ENCODE data around the gene ATP1A3. TPM values are rescaled to one million over a fixed set of nuclear protein-coding genes. Genes with fewer than 3 reads are reported as not detected.

Gene ATP1A3
- total RNA-seq, 4 donors from 2014 or later: 0.13 TPM; not detected in 3

DNA sequence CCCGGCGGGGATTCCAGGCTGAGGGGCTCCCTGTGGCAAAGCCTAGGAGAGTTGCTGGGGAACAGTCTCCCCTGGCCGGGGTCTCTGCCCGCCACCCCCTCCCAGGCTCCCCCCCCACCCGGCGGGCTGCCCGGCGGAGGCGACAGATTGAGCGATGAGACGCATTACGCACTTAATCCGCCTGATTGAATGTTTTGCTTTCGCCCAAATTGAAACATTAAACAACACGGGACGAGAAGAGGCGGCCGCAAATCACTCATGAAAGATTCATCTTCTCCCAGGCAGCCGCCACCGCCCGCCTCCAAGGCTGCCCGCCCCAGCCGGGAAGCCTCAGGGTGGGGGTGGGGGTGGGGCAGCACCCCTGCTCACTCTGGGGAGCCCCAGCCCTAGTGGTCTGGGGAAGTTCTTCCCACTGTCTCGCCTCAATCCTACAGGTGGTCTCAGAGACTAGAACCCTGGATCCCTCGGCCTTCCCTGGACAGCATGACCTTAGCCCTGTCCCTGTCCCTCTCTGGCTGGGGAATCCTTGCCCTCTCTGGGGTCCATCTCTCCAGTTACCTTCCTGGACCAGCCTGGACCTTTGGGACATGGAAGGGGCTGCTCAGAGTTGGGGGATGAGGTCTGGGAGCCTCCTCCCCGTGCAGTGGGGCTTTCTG, 58.1 kb downstream of the ATP1A3 start:
- Histone ChIP-seq H3K27ac (no peak overlapping the region), H3K9me3 (no peaks in the 10 kb centered on the region), H3K27me3 (peaks cover 32% of the 10 kb centered on the region), H3K4me3 (replicated peaks in 1 of 3) (no peak overlapping the region), H3K36me3 (no peaks in the 10 kb centered on the region), H3K4me1 (peaks cover 7 to 12% of the 10 kb centered on the region in 2 donors)
- 12 to 43% methylated on average over 6 to 24 of the region's 26 CpGs for WGBS, 2 donors
- TF ChIP-seq, protein P1, sequence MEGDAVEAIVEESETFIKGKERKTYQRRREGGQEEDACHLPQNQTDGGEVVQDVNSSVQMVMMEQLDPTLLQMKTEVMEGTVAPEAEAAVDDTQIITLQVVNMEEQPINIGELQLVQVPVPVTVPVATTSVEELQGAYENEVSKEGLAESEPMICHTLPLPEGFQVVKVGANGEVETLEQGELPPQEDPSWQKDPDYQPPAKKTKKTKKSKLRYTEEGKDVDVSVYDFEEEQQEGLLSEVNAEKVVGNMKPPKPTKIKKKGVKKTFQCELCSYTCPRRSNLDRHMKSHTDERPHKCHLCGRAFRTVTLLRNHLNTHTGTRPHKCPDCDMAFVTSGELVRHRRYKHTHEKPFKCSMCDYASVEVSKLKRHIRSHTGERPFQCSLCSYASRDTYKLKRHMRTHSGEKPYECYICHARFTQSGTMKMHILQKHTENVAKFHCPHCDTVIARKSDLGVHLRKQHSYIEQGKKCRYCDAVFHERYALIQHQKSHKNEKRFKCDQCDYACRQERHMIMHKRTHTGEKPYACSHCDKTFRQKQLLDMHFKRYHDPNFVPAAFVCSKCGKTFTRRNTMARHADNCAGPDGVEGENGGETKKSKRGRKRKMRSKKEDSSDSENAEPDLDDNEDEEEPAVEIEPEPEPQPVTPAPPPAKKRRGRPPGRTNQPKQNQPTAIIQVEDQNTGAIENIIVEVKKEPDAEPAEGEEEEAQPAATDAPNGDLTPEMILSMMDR (IDR thresholded peaks at IDR 0.05): no peak
- no peak for TF ChIP-seq POLR2A (IDR thresholded peaks at IDR 0.05)
- intact Hi-C loops (cut with DNase I): no loop called here
- DNase-seq: no peak

DNA sequence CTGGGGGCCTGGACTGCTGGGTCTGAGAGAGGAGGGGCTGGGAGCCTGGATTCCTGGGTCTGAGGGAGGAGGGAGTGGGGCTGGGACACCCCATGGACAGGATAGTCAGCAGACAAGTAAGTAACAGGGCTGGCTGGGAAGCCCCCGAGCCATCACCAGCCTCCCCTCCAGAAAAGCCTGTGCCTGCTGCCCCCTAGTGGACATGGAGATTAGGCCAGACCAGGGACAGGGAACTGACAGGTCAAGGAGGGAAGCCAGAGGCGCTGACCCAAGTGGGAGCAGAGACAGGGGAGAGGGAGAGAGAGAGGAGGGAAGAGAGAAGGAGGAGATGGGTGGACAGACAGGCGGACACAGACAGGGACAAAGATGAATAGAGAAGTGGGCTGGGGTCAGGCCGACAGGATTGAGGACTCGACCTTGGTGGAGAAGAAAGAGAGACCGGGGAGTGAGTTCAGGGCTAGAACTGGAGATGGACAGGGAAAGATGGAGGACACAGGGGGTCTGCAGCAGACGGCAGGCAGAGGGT, 59.1 kb downstream of the ATP1A3 start:
- no peaks in the 10 kb centered on the region for H3K9me3 ChIP-seq
- H3K36me3 ChIP-seq: no peaks in the 10 kb centered on the region
- intact Hi-C loops (cut with DNase I): no loop called here
- no peak overlapping the region for H3K27ac ChIP-seq
- DNase-seq: peak; percentile 51 to 64
- no peak overlapping the region for H3K4me3 ChIP-seq (replicated peaks in 1 of 3)
- WGBS, 2 donors: 19 to 25% methylated on average over 7 of the region's 7 CpGs
- TF ChIP-seq, protein P1 (IDR thresholded peaks at IDR 0.05): peak; percentile 58 to 84 (median 60)
- no peak for TF ChIP-seq POLR2A (IDR thresholded peaks at IDR 0.05)
- peaks cover 27% of the 10 kb centered on the region for H3K27me3 ChIP-seq
- peaks cover 1 to 3% of the 10 kb centered on the region in 2 donors for H3K4me1 ChIP-seq

DNA sequence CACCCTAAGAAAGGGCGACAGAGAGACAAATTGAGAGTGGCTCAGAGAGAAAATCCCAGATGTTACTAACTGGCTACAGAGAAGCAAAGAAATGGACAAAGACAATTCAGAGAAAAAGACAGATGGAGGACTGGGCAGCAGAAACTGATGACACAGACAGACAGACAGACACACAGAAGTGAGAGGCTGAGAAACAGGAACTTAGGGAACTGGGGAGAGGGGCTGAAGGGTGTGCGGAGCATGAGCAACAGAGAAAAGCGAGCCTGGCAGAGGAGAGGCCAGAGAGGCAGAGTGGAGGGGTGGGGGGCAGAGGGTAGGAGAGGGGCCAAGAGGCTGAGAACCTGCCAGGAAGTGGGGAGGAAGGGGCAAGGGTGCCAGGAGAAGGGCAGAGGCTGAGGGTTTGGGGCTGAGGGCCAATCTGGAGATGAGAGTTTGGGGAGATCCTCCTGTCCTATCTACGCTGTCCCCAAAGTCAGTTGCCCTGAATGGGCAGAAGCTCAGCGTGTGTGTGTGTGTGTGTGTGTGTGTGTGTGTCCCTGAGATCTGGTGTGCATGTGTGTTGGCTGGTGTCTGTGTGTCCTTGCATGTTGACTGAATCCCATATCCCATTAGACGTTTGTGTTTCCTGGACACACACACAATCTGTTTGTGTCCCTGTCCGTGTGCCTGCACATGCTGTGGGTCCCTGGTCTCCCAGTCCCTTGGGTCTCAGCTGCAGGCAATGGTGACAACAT, 60.2 kb downstream of the ATP1A3 start:
- 54 to 56% methylated on average over 7 of the region's 7 CpGs for WGBS, 2 donors
- Histone ChIP-seq H3K4me1 (peaks cover 0 to 3% of the 10 kb centered on the region in 2 donors), H3K4me3 (replicated peaks in 1 of 3) (no peak overlapping the region), H3K9me3 (no peaks in the 10 kb centered on the region), H3K36me3 (no peaks in the 10 kb centered on the region), H3K27ac (no peak overlapping the region), H3K27me3 (peaks cover 32% of the 10 kb centered on the region)
- DNase-seq: no peak
- TF ChIP-seq, protein P1 (IDR thresholded peaks at IDR 0.05): no peak
- TF ChIP-seq POLR2A (IDR thresholded peaks at IDR 0.05): no peak
- intact Hi-C loops (cut with DNase I): no loop called here

DNA sequence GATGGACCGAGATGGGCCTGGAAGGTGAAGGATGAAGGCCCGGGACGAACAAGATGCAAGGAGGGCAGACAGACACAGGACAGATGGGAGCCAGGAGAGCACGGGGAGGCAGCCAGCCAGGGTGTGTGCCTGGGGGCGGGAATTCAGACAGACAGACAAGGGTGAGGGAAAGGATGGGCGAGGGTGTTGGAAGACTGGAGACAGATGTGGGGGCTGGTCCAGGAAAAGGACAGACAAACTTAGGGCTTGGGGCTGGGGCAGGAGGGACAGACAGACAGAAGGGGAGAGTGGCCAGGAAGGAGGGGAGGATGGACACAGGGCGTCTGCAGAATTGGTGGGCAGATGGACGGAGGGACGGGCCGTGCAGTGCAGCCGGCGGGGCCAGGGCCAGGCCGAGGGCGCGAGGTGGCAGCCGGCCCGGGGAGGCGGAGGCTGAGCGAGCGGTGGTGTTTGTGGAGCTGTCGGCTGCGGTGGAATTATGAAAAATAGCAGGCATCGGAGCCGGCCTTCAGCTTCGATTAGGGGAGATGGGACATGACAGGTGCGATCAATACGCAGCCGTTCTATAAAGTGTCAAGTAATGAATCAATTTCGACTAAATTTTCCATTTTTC, 61.2 kb downstream of the ATP1A3 start:
- peaks cover 42% of the 10 kb centered on the region for H3K27me3 ChIP-seq
- intact Hi-C loops (cut with DNase I): no loop called here
- 25 to 37% methylated on average over 29 of the region's 29 CpGs for WGBS, 2 donors
- H3K27ac ChIP-seq: no peak overlapping the region
- H3K4me1 ChIP-seq: peaks cover 8 to 14% of the 10 kb centered on the region in 2 donors
- no peak for DNase-seq
- H3K36me3 ChIP-seq: no peaks in the 10 kb centered on the region
- no peak overlapping the region for H3K4me3 ChIP-seq (replicated peaks in 1 of 3)
- TF ChIP-seq POLR2A (IDR thresholded peaks at IDR 0.05): no peak
- TF ChIP-seq, protein P1 (IDR thresholded peaks at IDR 0.05): no peak
- H3K9me3 ChIP-seq: no peaks in the 10 kb centered on the region

All from thyroid gland (tissue), 4 donors.